Measurements from ENCODE around the gene GREB1.

The GREB1 gene

DNA sequence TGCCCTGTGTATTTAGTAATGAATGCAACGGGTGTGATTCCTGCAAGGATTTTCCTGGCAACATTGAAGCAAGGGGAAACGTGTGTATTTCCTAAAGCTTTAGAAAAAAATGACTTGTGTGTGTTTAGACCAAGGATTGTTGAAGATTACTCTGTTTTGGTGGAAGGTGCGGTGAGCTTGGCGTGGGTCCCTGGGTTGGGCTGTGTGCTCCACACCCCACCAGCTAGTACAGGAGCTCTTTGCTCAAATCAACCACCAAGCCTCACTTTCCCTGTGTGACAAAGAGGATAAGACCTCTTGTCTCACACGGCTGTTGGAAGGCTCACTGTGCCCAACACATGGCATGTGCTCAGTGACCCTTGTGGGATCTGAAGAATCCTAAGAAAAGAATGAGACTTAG lies 21.4 kb upstream of the GREB1 start:
- no peak for DNase-seq (ENCODE audit: low spot score)

DNA sequence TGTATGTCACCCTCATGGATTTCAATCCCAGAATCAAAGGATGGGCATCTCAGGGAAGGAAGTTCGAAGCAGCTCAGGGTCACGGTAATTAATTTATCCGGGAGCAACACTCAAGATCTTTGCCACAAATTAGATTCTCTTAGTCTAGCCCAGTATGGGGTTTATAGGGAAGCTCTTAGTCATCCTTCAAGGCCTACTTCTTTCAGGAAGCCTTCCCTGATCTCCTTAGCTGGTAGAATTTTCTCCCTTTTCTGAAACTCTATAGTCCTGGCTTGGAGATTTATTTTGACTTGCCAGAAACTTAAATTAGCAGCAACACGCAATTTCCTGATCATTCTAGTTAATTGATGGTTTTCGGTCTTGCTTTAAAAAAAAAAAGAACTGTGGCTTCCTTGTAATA lies 20.5 kb upstream of the GREB1 start:
- no peak for DNase-seq (ENCODE audit: low spot score)

DNA sequence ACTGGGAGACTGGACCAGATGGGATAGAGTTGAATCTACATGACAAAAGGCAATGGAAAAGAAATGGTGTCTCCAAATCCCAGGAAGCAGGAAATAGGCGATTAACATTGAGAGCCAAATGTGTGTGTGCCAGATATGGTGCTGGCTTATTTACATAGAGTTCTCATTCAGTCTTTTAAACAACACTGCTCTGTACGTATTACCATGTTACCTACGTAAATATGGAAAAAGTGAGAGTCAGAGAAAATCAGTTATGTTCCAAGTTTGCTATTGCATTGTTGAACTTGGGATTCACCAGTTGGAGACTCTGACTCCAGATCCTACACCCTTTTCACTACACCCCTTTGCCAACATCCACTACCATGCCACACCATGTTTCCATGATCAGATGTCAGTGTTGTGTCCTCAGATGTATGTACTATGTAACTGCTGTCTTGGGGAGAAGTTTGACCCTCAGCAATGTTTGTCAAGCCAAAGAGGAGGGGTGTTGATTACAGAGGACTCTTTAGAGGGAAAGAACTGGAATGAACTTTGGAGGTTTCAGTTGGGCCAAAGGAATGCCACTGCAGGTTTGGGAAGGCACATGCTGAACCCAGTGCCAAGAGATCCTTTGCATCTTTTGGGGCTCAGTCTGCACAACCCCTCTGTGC lies 19.6 kb upstream of the GREB1 start:
- no peak for DNase-seq (ENCODE audit: low spot score)

DNA sequence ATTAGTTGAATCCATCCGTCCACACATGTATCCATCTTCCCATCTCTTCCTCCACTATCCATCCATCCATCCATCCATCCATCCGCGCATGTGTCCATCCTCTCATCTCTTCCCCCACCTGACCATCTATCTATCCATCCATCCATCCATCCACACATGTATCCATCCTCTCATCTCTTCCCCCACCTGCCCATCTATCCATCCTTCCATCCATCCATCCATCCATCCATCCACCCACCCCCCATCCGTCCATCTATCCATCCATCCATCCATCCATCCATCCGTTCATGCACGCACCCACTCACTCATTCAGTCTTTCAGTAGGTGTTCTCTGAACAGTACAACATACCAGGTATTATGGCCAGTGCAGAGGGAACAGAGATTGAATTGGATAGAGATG lies 18.9 kb upstream of the GREB1 start:
- DNase-seq (ENCODE audit: low spot score) = no peak

DNA sequence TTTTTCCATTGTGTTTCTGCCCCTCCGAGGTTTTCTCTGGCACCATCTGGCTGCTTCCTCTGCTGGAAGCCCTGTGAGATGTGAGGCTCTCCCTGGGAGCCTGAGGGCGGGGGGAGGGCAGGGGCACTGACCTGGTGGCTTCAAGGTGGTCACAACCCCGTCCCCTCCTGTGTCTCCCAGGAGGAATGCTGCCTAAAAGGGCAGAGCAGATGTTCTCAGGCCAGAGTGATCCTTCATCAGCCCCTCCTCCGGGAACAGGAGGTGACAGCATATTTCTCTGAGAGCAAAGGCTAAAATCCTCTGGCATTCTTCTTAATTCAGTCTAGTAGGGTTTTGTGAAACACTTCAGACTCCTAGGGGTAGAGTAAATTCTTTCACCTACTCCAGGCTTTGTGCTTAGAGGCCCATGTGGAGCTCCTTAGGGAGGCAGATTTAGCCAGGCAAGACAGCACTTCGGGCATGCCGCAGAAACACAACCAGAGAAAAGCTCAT lies 18.3 kb upstream of the GREB1 start:
- DNase-seq (ENCODE audit: low spot score) = no peak

DNA sequence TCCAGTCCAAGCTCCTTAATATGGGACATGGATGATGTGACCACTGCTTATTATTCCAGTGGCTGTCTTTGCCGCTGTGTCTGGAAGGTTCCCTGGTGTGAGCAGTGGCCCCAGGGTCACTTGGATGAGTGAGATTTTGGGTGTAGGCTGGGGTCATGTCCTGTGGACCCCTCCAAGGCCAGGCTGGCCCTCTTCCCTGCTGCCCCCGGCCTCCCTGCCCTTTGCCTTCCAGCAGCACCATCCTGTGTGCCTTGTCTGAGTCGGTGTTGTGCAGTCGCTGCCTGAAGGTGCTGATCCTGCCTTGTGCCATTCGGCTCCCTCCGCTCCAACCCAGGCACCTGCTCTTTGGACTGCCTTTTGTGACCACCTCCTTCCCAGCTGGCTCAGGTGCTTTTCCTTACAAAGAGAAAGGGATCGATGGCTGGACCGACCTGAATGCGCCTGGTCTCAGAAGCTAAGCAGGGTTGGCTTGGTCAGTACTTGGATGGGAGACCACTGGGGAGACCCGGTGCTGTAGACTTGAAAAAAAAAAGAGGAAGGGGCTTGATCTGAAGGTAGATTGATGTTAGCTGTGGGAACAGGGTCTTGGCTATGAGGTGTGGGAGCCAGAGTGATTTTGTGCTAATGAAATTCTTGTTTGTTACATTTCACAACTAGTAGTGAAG lies 16.7 kb upstream of the GREB1 start:
- DNase-seq (ENCODE audit: low spot score) = no peak

DNA sequence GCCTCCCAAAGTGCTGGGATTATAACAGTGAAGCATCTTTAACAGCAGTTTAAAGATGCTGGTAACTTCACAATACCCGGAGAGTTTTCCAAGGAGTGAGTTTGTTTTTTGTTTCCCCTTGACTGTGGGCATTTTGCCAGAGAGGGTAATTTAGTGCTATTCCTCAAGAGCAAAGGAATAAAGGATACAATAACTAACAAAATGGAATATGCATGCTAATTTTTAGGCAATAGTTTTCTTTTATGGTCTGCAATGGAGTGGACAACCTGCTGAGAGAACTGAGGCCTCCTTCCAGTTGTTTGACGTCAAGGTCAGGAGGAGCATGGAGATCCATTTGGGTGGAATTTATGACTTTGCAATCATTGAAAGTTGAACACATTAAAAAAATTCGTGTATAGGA lies 15.9 kb upstream of the GREB1 start:
- DNase-seq (ENCODE audit: low spot score) = no peak

DNA sequence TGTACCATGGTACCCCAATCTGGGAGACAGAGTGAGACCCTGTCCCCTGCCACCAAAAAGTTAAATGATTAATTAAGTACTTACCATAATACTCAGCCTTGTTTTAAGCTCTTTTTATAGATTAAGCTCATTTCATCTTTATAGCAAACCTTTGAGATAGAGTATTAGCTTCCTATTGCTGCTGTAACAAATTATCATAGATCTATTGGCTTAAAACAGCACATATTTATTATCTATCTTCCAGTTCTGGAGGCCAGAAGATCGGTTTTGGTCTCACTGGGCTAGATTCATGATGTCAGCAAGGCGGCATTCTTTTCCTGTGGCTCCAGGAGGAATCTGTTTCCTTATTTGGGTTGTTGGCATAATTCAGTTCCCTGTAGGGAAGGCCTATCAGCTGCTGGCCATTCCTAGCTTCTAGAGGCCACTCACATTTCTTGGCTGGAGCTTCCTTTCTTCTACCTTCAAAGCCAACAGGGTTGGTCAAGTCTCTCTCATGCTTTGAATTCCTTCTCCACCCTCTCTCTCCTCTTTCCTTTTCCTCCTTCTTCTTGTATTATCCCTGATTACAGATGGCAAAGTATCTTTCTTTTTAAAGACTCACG lies 13.7 kb upstream of the GREB1 start:
- no peak for DNase-seq (ENCODE audit: low spot score)

DNA sequence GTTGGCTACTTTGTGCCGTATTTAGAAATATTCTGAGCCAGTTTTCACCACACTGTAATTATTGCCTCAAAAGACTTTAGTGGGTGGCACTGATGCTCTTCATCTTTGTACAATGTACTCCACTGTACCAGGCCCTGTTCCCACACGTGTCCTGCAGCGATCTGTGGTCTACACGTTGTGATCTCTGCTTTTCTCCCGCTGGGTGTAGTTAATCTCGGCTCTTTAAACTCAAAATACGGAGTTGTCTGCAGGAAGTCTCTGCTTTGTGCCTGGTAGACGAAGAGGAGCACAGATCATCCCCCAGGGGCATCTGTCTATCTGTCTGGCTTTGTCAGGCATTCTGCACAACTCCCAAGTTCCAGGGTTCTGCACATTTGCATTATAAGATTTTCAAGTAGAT lies 12.1 kb upstream of the GREB1 start:
- no peak for DNase-seq (ENCODE audit: low spot score)

DNA sequence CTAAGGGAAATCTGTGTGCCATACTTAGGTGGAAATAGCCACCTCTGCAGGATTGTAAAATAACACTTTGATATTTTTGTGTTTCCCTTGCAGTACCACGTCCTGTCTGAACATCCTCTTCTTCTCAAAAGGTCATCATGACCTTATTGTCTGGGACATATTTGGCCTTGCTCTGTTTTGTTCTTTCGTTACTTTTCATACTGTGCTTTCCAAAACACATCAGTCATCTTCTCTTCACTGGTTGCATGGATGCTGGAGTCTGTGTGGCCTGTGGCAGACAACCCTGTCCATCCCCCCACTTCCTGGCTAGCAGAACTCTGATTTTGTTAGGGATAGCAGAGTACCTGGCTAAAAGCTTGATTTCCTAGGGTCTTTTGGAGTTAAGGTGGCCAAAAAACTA lies 9.4 kb upstream of the GREB1 start:
- no peak for DNase-seq (ENCODE audit: low spot score)

DNA sequence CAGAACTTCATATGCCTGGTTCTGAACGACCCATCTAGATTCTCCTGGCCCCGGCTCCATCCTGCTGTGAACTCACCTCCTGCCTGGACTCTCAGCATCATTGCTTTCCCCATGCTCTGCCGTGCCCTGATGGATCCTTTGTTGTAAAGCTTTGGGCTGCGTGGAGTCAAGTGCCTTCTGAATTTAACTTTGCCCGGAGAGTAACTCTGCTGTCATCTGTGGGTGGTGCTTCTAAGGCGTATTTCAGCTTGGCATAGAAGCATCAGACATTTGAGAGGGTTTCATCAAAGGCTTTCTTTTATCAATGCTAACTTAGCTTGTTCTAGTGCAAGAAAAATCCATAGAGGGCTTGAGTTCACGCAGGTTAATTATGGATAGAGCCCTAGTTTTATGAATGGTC lies 8.1 kb upstream of the GREB1 start:
- DNase-seq (ENCODE audit: low spot score) = no peak

DNA sequence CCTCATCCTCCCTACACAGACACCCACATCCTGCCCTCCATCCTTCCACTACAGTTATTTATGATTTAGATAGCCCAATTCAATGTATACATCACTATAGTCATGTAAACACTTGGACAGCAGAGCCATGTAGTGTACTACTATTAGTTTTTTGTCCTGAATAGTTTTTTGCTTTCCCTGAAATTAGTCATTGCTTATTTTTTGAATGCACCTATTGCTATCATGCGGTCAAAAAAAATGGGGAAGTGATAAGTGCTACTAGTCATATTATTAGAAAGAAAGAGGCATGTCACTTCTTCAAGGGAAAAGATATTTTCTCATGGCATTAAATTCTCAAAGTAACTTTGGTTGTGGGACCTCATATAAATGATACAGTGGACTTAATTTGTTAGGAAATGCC lies 6.8 kb upstream of the GREB1 start:
- DNase-seq (ENCODE audit: low spot score) = no peak

DNA sequence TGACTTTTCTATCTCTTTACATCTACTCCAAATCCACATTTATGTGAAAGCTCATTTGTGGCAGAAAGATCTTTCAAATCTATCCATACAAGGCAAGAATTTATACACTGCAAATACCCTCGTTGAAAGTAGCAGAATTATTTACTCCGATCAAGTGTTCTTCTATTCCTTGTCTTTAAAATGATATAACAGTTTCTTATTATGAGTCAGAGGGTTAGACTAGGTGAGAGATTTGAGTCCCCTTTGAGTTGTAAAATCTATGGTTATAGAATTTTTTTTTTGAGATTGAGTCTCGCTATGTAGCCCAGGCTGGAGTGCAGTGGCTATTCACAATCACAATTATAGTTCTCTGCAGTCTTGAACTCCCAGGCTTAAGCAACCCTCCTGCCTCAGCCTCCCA lies 5.6 kb upstream of the GREB1 start:
- no peak for DNase-seq (ENCODE audit: low spot score)

DNA sequence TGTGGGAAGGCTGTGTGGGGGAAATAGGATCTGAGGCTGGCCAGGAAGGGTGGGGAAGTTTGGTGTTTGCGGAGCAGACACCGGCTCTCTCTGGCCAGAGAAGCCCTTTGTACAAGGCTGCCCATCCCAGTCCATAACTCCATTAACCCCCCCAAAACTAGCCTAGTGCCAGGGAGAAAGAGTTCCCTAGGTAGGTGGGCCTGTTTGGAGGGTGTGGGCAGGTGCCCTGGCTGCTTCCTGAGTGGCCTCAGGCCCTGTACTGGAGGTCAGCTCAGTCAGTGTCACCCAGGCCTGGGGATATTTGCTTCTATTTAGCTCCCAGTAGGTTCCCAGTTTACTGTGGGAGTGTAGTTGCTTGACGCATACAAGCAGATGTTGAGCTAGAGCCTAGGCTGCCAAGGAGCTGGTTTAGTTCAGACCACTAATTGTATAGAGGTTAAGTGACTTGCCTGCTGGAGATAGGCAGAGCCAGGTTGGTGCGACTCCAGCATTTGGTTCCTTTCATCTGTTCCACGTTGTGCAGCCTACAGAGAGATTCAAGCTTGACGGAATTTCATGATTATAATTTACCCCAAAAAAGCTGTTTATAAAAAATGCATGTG lies 2.9 kb upstream of the GREB1 start:
- DNase-seq (ENCODE audit: low spot score) = no peak

DNA sequence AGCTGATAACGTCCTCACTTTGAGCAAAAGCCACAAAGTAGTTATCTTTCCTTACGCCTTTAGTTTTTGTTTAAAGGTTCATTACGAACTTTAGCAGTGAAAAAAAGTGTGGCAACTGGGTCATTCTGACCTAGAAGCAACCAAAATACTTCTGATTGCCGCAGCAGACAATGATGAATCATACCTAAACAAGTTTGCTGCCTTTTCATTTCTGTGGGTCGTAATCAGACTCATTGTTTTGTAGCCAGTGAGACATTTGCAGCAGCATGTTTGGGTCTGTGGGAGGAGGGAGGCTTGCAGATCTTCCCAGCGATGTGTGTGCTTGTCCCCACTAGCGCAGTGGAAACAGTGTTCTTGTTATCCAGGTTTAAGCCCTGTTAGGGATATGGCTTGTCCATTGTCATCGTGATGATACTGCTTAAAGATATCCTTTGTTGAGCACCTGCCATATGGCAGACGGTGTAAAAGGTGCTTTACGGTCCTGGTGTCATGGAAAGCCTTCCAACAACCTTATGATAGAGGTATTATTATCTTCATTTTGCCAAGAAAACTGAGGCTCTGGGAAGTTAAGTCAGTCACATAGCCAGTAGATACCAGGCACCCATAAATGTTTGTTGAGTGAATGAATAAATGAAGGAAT lies 1.3 kb upstream of the GREB1 start:
- no peak for DNase-seq (ENCODE audit: low spot score)

DNA sequence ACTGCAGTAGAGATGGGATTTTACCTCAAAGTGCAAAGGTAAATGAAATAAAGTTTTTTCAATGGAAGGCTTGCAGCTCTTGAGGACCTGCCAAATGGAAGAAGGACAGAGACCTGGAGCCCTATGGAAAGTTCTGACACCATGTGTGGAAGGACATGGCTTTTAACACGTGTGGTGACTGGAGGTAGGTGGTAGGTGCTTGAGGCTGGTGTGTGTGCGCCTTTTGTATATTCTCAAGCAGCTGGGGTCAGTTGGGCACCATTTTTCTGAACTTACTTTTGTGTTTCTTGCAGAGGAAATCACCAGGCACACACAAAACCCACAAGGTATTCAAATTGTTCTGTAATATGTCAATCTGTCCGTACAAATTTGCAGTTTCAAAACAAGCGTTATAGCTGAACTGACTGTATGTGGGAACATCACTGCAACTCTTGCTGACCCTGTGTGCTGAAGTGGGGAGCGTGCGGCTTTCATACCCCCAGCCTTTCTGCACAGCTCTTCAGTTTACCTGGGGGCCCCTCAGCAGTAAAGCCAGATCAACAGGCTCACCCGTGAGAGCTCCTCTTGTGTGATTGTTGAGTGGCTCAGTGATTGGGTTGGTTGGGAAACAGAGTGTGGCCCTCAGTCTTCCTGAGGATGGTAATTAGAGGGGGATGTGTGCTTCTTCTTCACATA lies 363 bp downstream of the GREB1 start:
- DNase-seq (ENCODE audit: low spot score) = no peak

DNA sequence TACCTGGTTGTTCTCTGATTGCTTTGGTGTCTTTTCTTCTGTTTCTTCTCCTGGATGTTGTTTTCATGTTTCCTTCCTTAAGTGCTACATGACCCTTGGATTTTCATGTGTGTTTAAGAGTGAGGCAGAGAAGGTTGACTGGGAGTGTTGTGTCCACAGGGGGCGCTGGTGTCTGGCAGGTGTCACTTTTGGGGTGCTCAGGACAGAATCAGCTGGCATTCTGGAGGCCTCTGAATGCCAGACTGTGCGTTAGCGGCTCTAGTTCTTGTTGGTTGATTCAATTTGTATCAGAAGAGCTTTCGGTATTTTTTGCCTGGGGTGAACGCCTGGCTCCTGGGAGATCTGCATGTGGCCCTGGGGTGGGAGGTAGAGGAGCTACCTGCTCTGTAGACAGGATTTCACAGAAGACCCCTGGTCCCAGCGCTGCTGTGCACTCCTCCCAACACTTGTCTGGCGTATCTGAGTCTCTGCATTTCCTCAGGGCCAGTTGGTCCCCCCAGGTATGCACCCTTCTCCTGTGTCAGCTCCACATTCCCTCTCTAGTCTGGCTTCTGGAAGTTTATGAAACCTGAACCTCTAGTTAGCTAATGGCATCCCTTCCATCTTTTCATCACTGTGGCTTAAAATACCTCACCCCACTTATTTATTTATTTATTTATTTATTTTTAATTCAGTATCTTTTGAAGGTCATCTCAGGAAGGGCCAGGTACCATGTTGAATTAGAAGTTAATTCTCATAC lies 1.1 kb downstream of the GREB1 start:
- no peak for DNase-seq (ENCODE audit: low spot score)

DNA sequence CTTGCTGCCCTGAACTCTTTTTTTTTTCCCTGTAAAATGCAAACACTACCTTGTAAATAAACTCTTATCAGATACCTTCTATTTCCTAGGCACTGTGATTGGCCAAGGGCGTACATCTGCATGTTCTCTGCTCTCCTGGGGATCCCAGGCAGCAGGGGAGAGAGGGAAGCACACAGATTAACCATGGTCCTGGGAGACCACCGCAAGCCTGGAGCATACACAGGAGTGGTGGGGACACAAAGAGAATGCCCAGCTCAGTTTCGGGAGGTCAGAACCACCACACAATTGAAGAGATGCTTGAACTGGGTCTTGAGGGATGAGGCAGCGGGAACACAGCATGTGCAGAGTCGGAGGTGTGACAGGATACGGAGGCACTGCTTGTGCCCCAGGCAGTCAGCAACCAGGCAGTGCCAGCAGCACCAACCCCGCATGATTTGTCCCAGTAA lies 2.1 kb downstream of the GREB1 start:
- DNase-seq (ENCODE audit: low spot score) = no peak

DNA sequence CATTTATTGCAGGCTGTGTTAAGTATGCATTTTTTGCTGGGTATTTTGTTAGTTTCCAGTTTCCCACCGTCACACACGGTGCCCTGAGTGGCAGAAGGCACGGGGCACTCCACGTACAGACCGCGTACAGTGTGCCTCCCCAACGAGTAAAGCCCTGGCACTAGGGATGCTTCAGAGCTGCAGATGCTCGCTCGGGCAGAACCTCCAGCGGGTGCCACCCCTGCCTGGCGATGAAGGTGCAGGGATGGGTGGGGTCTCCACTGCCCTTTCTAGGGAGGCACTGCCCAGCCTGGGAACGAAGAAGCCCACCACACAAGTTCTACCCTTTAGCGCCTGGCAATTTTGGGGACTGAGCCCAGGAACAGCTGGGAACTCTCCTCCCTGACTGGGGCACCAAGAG lies 4.1 kb downstream of the GREB1 start:
- DNase-seq (ENCODE audit: low spot score) = no peak

DNA sequence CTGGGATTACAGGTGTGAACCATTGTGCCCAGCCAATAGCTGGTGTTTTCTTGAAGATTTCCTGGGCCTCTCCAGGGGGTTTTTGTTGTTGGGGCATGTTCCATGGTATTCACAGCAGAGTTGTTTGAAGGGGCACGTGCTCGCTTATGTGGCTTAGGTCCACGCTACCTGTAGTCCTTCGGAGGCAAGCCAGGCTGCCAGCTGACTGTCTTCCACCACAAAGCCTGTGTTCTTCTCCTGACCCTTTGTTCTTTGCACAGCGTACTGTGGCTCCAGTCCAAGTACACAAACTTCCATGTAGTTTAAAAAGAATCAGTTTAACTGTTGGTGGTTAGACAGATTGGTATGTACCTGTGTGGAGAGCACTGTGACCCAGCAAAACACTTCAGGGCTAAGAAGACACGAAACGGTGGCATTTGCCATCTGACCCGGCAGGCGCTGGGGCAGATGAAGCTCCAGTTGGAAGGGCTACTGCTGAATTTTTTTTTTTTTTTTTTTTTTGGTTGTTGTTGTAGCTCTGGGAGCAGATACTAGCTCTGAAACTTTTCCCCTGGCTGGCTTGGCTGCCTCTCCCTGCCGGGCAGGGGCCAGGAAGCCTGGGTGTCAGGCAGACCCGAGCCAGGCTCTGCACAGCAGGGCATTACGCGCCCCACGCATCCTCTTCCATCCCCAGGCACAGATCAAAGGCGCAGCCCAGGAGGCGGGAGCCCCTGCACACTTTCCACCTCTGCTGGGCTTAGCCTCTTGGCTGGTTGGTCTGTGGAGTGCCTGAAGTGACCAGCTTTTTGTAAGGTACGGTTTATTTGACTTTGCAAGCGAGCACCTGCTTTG lies 5.7 kb downstream of the GREB1 start:
- no peak for DNase-seq (ENCODE audit: low spot score)

All from cerebellar cortex (tissue), 1 donor.